ENCODE data around the gene HS3ST4. TPM values are rescaled to one million over a fixed set of nuclear protein-coding genes. Genes with fewer than 3 reads are reported as not detected.

The HS3ST4 gene
- total and polyA plus RNA-seq, 2 of the 4 experiments (the other 2 are of a cell fraction), result not detected

DNA sequence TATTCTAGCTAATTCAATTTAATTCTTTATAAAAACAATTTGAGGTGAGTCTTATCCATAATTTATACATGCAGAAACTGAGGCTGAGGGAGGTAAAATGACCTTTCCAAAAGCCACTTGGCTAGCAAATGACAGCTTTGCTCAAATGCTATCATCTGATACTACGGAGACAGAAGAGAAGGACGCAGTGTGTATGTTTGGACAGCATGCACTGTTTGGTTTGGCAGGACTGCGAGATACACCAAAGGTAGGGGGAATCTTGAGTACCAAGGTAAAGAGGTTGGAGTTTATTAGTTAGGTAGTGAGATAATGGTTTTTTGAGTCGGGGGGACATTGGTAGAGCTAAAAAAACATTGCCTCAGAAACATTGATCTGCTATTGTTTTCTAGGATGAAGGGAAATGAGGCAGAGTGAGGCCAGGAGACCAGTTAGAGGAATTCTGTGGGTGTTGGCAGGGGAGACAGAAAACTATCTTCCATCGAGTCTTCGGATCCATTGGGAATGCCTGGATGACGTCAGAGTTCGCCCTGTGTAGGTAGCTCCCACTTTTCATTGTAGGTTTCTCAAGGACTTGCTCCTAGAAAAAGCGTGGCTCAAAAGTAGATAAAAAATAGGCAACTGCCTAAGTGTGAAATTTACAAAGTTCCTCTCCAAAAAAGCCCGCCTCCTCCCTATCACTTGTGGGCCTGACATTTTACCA lies 2.5 kb upstream of the HS3ST4 start:
- no peak overlapping the region for H2BK120ac ChIP-seq (ENCODE audit: low read depth, low read length)
- CTCF ChIA-PET, result no interaction called here
- H3K4me1 ChIP-seq (ENCODE audit: control insufficient read depth, insufficient read depth, low read length), result no peaks in the 10 kb centered on the region
- 38 to 100% methylated on average over 1 of the region's 10 CpGs for WGBS, 2 experiments (ENCODE audit: extremely low coverage in 2 of 2, insufficient read length in 1 of 2)
- H3K36me3 ChIP-seq (ENCODE audit: control insufficient read depth, insufficient read depth, low read length), result no peaks in the 10 kb centered on the region
- no peak overlapping the region for H2AK9ac ChIP-seq (replicated peaks; ENCODE audit: low read depth, low read length, poor library complexity)
- H4K20me1 ChIP-seq (ENCODE audit: insufficient read depth, low read length), result no peaks in the 10 kb centered on the region
- H4K91ac ChIP-seq (ENCODE audit: insufficient read depth, low read depth, low read length), result no peak overlapping the region
- H4K8ac ChIP-seq (ENCODE audit: low read depth in 2 of 2, low read length in 2 of 2), result no peak overlapping the region
- no peaks in the 10 kb centered on the region for H3K9me3 ChIP-seq (ENCODE audit: control insufficient read depth, insufficient read depth, low read length)
- no peak overlapping the region for H3K18ac ChIP-seq (ENCODE audit: low read depth, low read length)
- no peak overlapping the region for H3K23ac ChIP-seq (ENCODE audit: low read depth, low read length)
- no peak overlapping the region for H3K56ac ChIP-seq (ENCODE audit: extremely low read depth, insufficient read depth, low read length)
- H2BK20ac ChIP-seq (ENCODE audit: low read depth, low read length), result no peak overlapping the region
- H3K4me3 ChIP-seq (ENCODE audit: insufficient read depth, low read depth, low read length), result no peak overlapping the region
- no peak overlapping the region for H3K4me2 ChIP-seq (ENCODE audit: low read depth, low read length)
- no peak for TF ChIP-seq RFX5 (IDR thresholded peaks at IDR 0.05; ENCODE audit: low read depth, low read length)
- TF ChIP-seq MAFK (IDR thresholded peaks at IDR 0.05; ENCODE audit: low read depth, low read length), result no peak
- TF ChIP-seq, protein P1, sequence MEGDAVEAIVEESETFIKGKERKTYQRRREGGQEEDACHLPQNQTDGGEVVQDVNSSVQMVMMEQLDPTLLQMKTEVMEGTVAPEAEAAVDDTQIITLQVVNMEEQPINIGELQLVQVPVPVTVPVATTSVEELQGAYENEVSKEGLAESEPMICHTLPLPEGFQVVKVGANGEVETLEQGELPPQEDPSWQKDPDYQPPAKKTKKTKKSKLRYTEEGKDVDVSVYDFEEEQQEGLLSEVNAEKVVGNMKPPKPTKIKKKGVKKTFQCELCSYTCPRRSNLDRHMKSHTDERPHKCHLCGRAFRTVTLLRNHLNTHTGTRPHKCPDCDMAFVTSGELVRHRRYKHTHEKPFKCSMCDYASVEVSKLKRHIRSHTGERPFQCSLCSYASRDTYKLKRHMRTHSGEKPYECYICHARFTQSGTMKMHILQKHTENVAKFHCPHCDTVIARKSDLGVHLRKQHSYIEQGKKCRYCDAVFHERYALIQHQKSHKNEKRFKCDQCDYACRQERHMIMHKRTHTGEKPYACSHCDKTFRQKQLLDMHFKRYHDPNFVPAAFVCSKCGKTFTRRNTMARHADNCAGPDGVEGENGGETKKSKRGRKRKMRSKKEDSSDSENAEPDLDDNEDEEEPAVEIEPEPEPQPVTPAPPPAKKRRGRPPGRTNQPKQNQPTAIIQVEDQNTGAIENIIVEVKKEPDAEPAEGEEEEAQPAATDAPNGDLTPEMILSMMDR (conservative IDR thresholded peaks at IDR 0.05; ENCODE audit: low read depth, low read length), result no peak
- TF ChIP-seq RAD21 (IDR thresholded peaks at IDR 0.05; ENCODE audit: low read length), result no peak
- no peak for TF ChIP-seq CEBPB (IDR thresholded peaks at IDR 0.05; ENCODE audit: low read depth, low read length)
- TF ChIP-seq FOS (IDR thresholded peaks at IDR 0.05; ENCODE audit: low read depth, low read length), result no peak
- TF ChIP-seq BHLHE40 (IDR thresholded peaks at IDR 0.05; ENCODE audit: low read depth, low read length), result no peak
- no peak for TF ChIP-seq MXI1 (IDR thresholded peaks at IDR 0.05; ENCODE audit: borderline replicate concordance, low read depth, low read length)
- TF ChIP-seq NFE2L2 (IDR thresholded peaks at IDR 0.05; ENCODE audit: low read depth, low read length), result no peak
- TF ChIP-seq, protein P2, sequence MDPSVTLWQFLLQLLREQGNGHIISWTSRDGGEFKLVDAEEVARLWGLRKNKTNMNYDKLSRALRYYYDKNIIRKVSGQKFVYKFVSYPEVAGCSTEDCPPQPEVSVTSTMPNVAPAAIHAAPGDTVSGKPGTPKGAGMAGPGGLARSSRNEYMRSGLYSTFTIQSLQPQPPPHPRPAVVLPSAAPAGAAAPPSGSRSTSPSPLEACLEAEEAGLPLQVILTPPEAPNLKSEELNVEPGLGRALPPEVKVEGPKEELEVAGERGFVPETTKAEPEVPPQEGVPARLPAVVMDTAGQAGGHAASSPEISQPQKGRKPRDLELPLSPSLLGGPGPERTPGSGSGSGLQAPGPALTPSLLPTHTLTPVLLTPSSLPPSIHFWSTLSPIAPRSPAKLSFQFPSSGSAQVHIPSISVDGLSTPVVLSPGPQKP (IDR thresholded peaks at IDR 0.05; ENCODE audit: borderline replicate concordance, low read depth, low read length), result no peak
- no peak for TF ChIP-seq SMC3 (IDR thresholded peaks at IDR 0.05; ENCODE audit: low read depth, low read length)
- TF ChIP-seq POLR2A (IDR thresholded peaks at IDR 0.05; ENCODE audit: low read depth, low read length), result no peak
- TF ChIP-seq RCOR1 (IDR thresholded peaks at IDR 0.05; ENCODE audit: insufficient replicate concordance, low read length), result no peak
- TF ChIP-seq CHD1 (IDR thresholded peaks at IDR 0.05; ENCODE audit: low read depth, low read length), result no peak
- no peak for TF ChIP-seq MAZ (IDR thresholded peaks at IDR 0.05; ENCODE audit: borderline replicate concordance, low read depth, low read length)
- TF ChIP-seq, protein P3, sequence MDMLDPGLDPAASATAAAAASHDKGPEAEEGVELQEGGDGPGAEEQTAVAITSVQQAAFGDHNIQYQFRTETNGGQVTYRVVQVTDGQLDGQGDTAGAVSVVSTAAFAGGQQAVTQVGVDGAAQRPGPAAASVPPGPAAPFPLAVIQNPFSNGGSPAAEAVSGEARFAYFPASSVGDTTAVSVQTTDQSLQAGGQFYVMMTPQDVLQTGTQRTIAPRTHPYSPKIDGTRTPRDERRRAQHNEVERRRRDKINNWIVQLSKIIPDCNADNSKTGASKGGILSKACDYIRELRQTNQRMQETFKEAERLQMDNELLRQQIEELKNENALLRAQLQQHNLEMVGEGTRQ (IDR thresholded peaks at IDR 0.05; ENCODE audit: low read depth, low read length), result no peak
- no peak overlapping the region for H2AFZ ChIP-seq (replicated peaks; ENCODE audit: low read length, poor library complexity)
- H4K5ac ChIP-seq (ENCODE audit: low read depth, low read length), result no peak overlapping the region
- no peak overlapping the region for H2AK5ac ChIP-seq (ENCODE audit: low read depth, low read length)
- no peak overlapping the region for H2BK5ac ChIP-seq (ENCODE audit: low read depth, low read length, poor library complexity, severe bottlenecking)
- no peak overlapping the region for H2BK15ac ChIP-seq (ENCODE audit: low read depth, low read length)
- H3K9me1 ChIP-seq (ENCODE audit: insufficient read depth, low read length), result no peaks in the 10 kb centered on the region
- H3K27ac ChIP-seq (ENCODE audit: insufficient read depth, low read length), result no peak overlapping the region
- intact Hi-C loops (cut with micrococcal nuclease) (no loop called here), in situ Hi-C loops (cut with MboI; ENCODE audit: low sequenced_read_pairs) (no loop called here), dilution Hi-C loops (cut with HindIII; ENCODE audit: low sequenced_read_pairs, unreplicated experiment) (no loop called here)
- POLR2A ChIA-PET (ENCODE audit: unreplicated experiment), result no interaction called here
- no peak overlapping the region for H3K4ac ChIP-seq (ENCODE audit: low read depth, low read length)
- peaks cover 12% of the 10 kb centered on the region for H3K27me3 ChIP-seq (ENCODE audit: control insufficient read depth, insufficient read depth, low read length)
- H3K9ac ChIP-seq (ENCODE audit: low read depth, low read length), result no peak overlapping the region
- ATAC-seq (ENCODE audit: low read depth) (no peak), DNase-seq (no peak)
- H3K14ac ChIP-seq (replicated peaks; ENCODE audit: low read depth, low read length), result no peak overlapping the region
- no peaks in the 10 kb centered on the region for H3K79me1 ChIP-seq (ENCODE audit: low read depth in 1 of 2, low read length in 2 of 2)
- no TSS peak for BruUV-seq (replicated peaks)

Data from IMR-90 (cell line).